Left ventricle myocardium superior (tissue), 1 donor: ENCODE results near the gene KHDC4. TPM values are rescaled to one million over a fixed set of nuclear protein-coding genes. Genes with fewer than 3 reads are reported as not detected.
"Not testable (repeated sequence)": the region's sequence is repeated elsewhere in the genome, so short reads cannot be mapped to it uniquely, and the experiment has no call there.

ENCODE experiments used
- ATAC-seq: fragments of 200-7000 bp; cut with Tn5 transposase; one replicate; pipeline ENCODE4 v1.9.1; 2020; ENCODE audit warnings: mild to moderate bottlenecking, moderate library complexity
- DNase-seq: peaks from one replicate; pipeline ENCODE4 v3.0.0-alpha.2; 2020
- intact Hi-C: fragments of 100-400 bp; cut with micrococcal nuclease; formaldehyde crosslinking; loops from one replicate; pipeline ENCODE4 v1.11.0; 2022
- total RNA-seq: library from RNA; stranded (reverse); fragmentation: NEBNext Ultra II Directional; extraction: Animal tissue kit (Norgen Biotek cat#: 25700); gene quantifications from one replicate; pipeline ENCODE4 v1.2.1, GENCODE V29; 2021
- donor health status: DM: no; HTN: yes; CAD: no; lungs with severe emphysema.

The KHDC4 gene
- total RNA-seq, 1 donor from 2014 or later, result 22.6 TPM

- intact Hi-C loops, result no loop called here
- no peak for DNase-seq
- no peak for ATAC-seq
Observed at GRCh38 chr1:155918660-155919059, 15.6 kb downstream of the KHDC4 start.

GRCh38 chr1:155913969-155914757 lies 20.1 kb downstream of the KHDC4 start:
- ATAC-seq (no peak), DNase-seq (no peak)
- intact Hi-C loops, result no loop called here

GRCh38 chr1:155912056-155912536 lies 22.1 kb downstream of the KHDC4 start:
- no peak for ATAC-seq
- no peak for DNase-seq
- intact Hi-C loops, result no loop called here

- intact Hi-C loops, result no loop called here
- DNase-seq, result peak; percentile 93
- peak; percentile 99 for ATAC-seq
Observed at GRCh38 chr1:155911156-155912055, 22.8 kb downstream of the KHDC4 start, which contains the start of gene RIT1. Gene RIT1, minus strand, starts transcription at chr1:155911349. Its CDS starts 588 bp downstream, at chr1:155910761.

GRCh38 chr1:155910621-155911121 lies 23.5 kb downstream of the KHDC4 start:
- DNase-seq (no peak), ATAC-seq (peak; percentile 73)
- intact Hi-C loops, result no loop called here

DNA sequence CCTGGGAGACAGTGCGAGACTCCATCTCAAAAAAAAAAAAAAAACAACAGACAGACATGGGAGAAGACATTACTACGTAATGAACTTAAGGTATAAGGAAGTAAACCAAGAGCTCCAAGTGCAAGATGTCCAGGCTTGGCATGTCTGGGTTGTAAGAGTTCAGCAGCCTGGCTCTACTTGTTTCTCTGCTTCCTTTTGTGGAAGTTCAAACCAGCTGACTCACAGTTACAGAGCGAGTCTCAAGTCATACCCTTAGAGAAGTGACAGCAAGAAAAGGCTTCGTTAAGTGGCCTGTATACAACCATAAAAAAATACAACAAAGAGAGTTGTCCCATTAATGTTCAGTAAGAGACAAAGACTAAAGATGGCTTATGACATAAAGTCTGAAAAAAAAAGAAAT lies 24.3 kb downstream of the KHDC4 start:
- intact Hi-C loops, result no loop called here
- ATAC-seq (peak; percentile 11), DNase-seq (no peak)

DNA sequence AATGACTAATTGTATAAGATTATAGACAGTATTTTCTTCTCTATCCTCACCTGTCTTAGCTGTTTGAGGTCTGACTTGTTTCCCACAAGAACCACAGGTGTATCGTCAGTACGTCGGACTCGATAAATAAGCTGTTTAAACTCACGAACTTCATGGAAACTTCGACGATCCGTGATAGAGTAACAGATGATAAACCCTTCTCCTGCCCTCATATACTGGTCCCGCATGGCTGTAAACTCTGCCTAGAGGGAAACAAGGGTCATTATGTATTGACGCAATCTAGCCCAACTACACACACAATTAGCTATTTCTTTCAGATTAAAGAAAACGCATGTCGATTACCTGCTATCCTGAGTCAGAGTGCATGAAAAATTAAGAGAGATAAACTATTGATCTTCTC lies 30.0 kb downstream of the KHDC4 start:
- intact Hi-C loops, result no loop called here
- DNase-seq (no peak), ATAC-seq (no peak)

GRCh38 chr1:155900161-155900560 lies 34.1 kb downstream of the KHDC4 start:
- DNase-seq (no peak), ATAC-seq (no peak)
- intact Hi-C loops, result no loop called here

DNA sequence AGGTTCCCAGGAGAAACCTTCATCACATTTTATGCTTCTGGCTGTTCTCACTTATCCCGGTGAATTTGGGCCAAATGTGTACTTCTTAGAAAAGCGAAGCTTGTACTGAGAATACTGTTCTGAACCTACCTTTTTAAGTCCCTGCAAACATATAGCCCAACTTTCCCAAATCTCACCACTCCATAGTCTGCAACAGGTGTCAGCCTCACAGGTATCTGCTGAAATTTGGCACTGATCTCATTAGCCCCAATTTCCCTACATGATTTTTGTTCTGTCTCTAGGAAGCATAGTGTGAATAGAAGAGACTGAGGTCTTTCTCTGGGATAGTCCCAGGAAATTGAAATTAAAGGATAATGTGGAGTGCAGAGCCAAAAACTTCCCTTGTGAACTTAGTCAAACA lies 34.5 kb downstream of the KHDC4 start:
- intact Hi-C loops, result no loop called here
- no peak for ATAC-seq
- no peak for DNase-seq

DNA sequence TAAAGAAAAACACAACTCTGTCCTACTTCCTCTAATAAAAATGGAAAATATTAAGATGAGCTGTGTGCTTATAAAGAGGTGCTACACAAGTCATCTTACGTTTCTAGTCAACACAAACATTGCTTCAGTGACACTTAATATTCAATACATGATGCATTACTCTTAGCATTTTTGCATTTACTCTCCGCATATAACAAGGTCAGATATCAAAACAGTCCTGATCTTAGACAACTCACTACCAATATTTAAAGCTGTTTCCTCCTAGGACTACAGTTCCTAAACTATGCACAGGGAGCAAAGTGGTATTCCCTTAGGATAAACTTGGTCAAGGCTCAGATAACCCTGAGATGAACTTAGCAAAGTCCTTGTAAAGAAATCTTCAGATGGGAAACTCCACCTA lies 35.3 kb downstream of the KHDC4 start:
- ATAC-seq (no peak), DNase-seq (no peak)
- intact Hi-C loops, result no loop called here

GRCh38 chr1:155897746-155898145 lies 36.5 kb downstream of the KHDC4 start:
- intact Hi-C loops, result no loop called here
- ATAC-seq (no peak), DNase-seq (no peak)

GRCh38 chr1:155896476-155896875 lies 37.7 kb downstream of the KHDC4 start:
- ATAC-seq, DNase-seq, intact Hi-C loops: not testable (repeated sequence)

GRCh38 chr1:155895617-155896016 lies 38.6 kb downstream of the KHDC4 start:
- intact Hi-C loops, ATAC-seq, DNase-seq: not testable (repeated sequence)

DNA sequence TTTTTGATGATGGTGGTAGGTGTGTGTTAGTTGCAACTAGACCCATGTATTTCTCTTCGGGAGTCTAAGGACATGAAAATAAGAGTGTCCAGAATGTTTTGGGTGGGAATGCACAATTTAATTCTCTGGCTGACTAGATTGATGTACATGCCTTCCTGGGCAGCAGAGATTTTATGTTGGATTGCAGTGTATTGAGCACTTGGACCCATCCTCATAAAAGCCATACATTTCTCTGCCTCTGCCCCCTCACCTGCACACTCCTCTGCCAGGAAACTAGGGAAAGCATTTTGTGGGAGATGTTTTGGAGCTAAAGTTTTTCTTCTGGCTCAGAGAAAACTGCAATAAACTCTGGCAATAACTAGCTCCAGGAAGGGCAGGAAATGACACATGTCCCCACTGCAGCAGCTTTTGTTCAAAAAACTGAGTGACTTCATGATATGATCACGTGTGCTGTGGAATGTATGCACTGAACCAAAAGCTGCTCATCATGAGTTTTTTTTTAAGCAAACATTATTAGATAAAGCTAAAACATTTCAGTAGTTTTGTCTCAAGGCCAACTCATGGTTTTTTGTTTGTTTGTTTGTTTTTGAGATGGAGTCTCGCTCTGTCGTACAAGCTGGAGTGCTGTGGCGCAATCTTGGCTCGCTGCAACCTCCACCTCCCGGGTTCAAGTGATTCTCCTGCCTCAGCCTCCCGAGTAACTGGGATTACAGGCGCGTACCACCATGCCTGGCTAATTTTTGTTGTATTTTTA lies 40.6 kb downstream of the KHDC4 start:
- ATAC-seq (peak; percentile 80), DNase-seq (no peak)
- intact Hi-C loops, result no loop called here

- DNase-seq (no peak), ATAC-seq (no peak)
- intact Hi-C loops, result no loop called here
Observed at GRCh38 chr1:155892796-155893195, 41.4 kb downstream of the KHDC4 start.

- intact Hi-C loops, result no loop called here
- no peak for ATAC-seq
- no peak for DNase-seq
Observed at GRCh38 chr1:155890251-155890650, 44.0 kb downstream of the KHDC4 start.

- DNase-seq, result no peak
- intact Hi-C loops, result no loop called here
- no peak for ATAC-seq
Observed at GRCh38 chr1:155889566-155889965, 44.6 kb downstream of the KHDC4 start.

GRCh38 chr1:155888481-155888880 lies 45.7 kb downstream of the KHDC4 start:
- ATAC-seq, result no peak
- DNase-seq, result no peak
- intact Hi-C loops, result no loop called here

GRCh38 chr1:155884982-155885381 lies 49.2 kb downstream of the KHDC4 start:
- intact Hi-C loops, result no loop called here
- no peak for DNase-seq
- ATAC-seq, result no peak
